H1 (cell line): Measurements from ENCODE around the gene DCAF4. TPM values are rescaled to one million over a fixed set of nuclear protein-coding genes. Genes with fewer than 3 reads are reported as not detected.

Source experiments
- CTCF ChIA-PET: fragments of 300-600 bp; sonication (Branson Sonifier 250); formaldehyde crosslinking; loops from one replicate; lab custom pipeline; 2021; ENCODE audit not compliant: partially characterized antibody; lab: Charles Lee
- POLR2A ChIA-PET: fragments of 300-600 bp; sonication (Branson Sonifier 250); formaldehyde crosslinking; loops from one replicate; lab custom pipeline; 2021; ENCODE audit warnings: inconsistent platforms; ENCODE audit not compliant: partially characterized antibody; lab: Charles Lee
- DNase-seq, 2 experiments: peaks; one replicate each; pipeline versions ENCODE4 v3.0.0 to v3.0.0-alpha.2; 2010 to 2022; ENCODE audit warnings: low spot score in 2 of 2, low read depth in 1 of 2, mixed read lengths in 1 of 2
- FAIRE-seq: peaks from 2 replicates; lab custom pipeline; 2011; peaks lifted over from hg19 to GRCh38; lab: Jason Lieb, UNC
- H2AFZ ChIP-seq: 2 replicates; pipeline ENCODE4 v1.8.1; 2012; ENCODE audit warnings: low read length, inconsistent platforms
- H2AK5ac ChIP-seq: 2 replicates; pipeline ENCODE4 v1.6.1; 2013; ENCODE audit warnings: low read depth, low read length
- H2BK120ac ChIP-seq: replicated peaks from 2 replicates; pipeline ENCODE3; 2013; ENCODE audit warnings: low read depth, low read length, inconsistent platforms
- H2BK12ac ChIP-seq: 2 replicates; pipeline ENCODE4 v1.6.1; 2013; ENCODE audit warnings: low read depth, low read length
- H2BK15ac ChIP-seq: 2 replicates; pipeline ENCODE4 v1.6.1; 2013; ENCODE audit warnings: low read length
- H2BK20ac ChIP-seq: 2 replicates; pipeline ENCODE4 v1.6.1; 2013; ENCODE audit warnings: low read length
- H2BK5ac ChIP-seq: 2 replicates; pipeline ENCODE4 v1.6.1; 2013; ENCODE audit warnings: low read depth, low read length
- H3K14ac ChIP-seq: 2 replicates; pipeline ENCODE4 v1.6.1; 2013; ENCODE audit warnings: inconsistent platforms; ENCODE audit not compliant: insufficient read length
- H3K18ac ChIP-seq: 2 replicates; pipeline ENCODE4 v1.6.1; 2013; ENCODE audit warnings: low read length; ENCODE audit errors: extremely low read depth
- H3K23ac ChIP-seq: 2 replicates; pipeline ENCODE4 v1.6.1; 2013; ENCODE audit warnings: inconsistent platforms; ENCODE audit not compliant: insufficient read length
- H3K23me2 ChIP-seq: 2 replicates; pipeline ENCODE4 v1.6.1; 2013; ENCODE audit warnings: low read depth, low read length
- H3K27ac ChIP-seq: 2 replicates; pipeline ENCODE4 v1.6.1; 2011; ENCODE audit warnings: low read depth, low read length, inconsistent platforms
- H3K27me3 ChIP-seq, 4 experiments: replicated peaks in 1 of 4; 1 replicate in 1 of 4; 2 replicates in 3 of 4; pipeline versions ENCODE4 v1.6.1 to v1.8.1; 2011 to 2013; ENCODE audit warnings: low read length in 3 of 4, mild to moderate bottlenecking in 3 of 4, inconsistent platforms in 2 of 4, mixed read lengths in 2 of 4, moderate library complexity in 1 of 4; ENCODE audit not compliant: control insufficient read depth in 3 of 4, insufficient read depth in 3 of 4; ENCODE audit errors: extremely low read depth in 1 of 4
- H3K36me3 ChIP-seq, 4 experiments: 2 replicates each; pipeline versions ENCODE4 v1.6.1 to v1.8.1; 2011 to 2013; ENCODE audit warnings: mild to moderate bottlenecking in 4 of 4, low read length in 3 of 4, moderate library complexity in 2 of 4, control low read depth in 1 of 4, inconsistent platforms in 1 of 4; ENCODE audit not compliant: insufficient read depth in 4 of 4, control insufficient read depth in 2 of 4
- H3K4ac ChIP-seq: replicated peaks from 2 replicates; pipeline ENCODE3; 2013; ENCODE audit warnings: low read length, low read depth, mixed read lengths, inconsistent platforms; ENCODE audit not compliant: insufficient read length
- H3K4me1 ChIP-seq, 4 experiments: replicated peaks in 1 of 4; 1 replicate in 1 of 4; 2 replicates in 3 of 4; pipeline versions ENCODE4 v1.6.1 to v1.8.1; 2011 to 2013; ENCODE audit warnings: low read length in 3 of 4, inconsistent platforms in 2 of 4, mixed read lengths in 1 of 4; ENCODE audit not compliant: insufficient read depth in 4 of 4, control insufficient read depth in 3 of 4
- H3K4me2 ChIP-seq, 2 experiments: 2 replicates each; pipeline versions ENCODE4 v1.6.1 to v1.8.1; 2011 to 2013; ENCODE audit warnings: low read depth in 2 of 2, low read length in 2 of 2, control low read depth in 1 of 2, inconsistent platforms in 1 of 2, mild to moderate bottlenecking in 1 of 2; ENCODE audit not compliant: insufficient read depth in 1 of 2
- H3K4me3 ChIP-seq, 4 experiments: fragments of 200-600, 300-600 bp in 1 of 4; sonication (generic), shearing (Covaris generic), sonication (Bioruptor Twin) in 1 of 4; 2 replicates each; pipeline versions ENCODE4 v1.5.1 to v1.8.1; 2011 to 2016; ENCODE audit warnings: low read length in 4 of 4, low read depth in 3 of 4, control low read depth in 2 of 4, inconsistent platforms in 2 of 4, mild to moderate bottlenecking in 2 of 4, mixed read lengths in 1 of 4, moderate library complexity in 1 of 4; ENCODE audit not compliant: insufficient read depth in 2 of 4; ENCODE audit errors: extremely low read depth in 1 of 4
- H3K56ac ChIP-seq: replicated peaks from 2 replicates; pipeline ENCODE3; 2013; ENCODE audit warnings: low read depth, mild to moderate bottlenecking, mixed read lengths, low read length, inconsistent platforms; ENCODE audit not compliant: insufficient read length
- H3K79me1 ChIP-seq: 2 replicates; pipeline ENCODE4 v1.6.1; 2013; ENCODE audit warnings: low read depth, low read length, control low read depth
- H3K79me2 ChIP-seq, 2 experiments: 2 replicates each; pipeline versions ENCODE4 v1.6.1 to v1.8.1; 2012 to 2013; ENCODE audit warnings: low read length in 2 of 2, mild to moderate bottlenecking in 2 of 2, inconsistent platforms in 1 of 2; ENCODE audit not compliant: insufficient read depth in 2 of 2, control insufficient read depth in 1 of 2
- H3K9ac ChIP-seq, 4 experiments: replicated peaks in 1 of 4; 1 replicate in 1 of 4; 2 replicates in 3 of 4; pipeline versions ENCODE4 v1.6.1 to v1.8.1; 2011 to 2013; ENCODE audit warnings: low read depth in 3 of 4, low read length in 3 of 4, control low read depth in 2 of 4, mild to moderate bottlenecking in 2 of 4, moderate library complexity in 2 of 4, inconsistent platforms in 1 of 4; ENCODE audit errors: extremely low read depth in 1 of 4
- H3K9me3 ChIP-seq, 2 experiments: 2 replicates each; pipeline versions ENCODE4 v1.6.1 to v1.8.1; 2012 to 2013; ENCODE audit warnings: mild to moderate bottlenecking in 2 of 2, moderate library complexity in 2 of 2, control low read depth in 1 of 2, inconsistent platforms in 1 of 2, low read depth in 1 of 2, low read length in 1 of 2, mixed read lengths in 1 of 2; ENCODE audit not compliant: insufficient read depth in 2 of 2
- H4K20me1 ChIP-seq, 2 experiments: replicated peaks in 1 of 2; 2 replicates each; pipeline versions ENCODE3 to v1.8.1; 2011 to 2013; ENCODE audit warnings: inconsistent platforms in 2 of 2, low read length in 2 of 2, mild to moderate bottlenecking in 1 of 2; ENCODE audit not compliant: insufficient read depth in 2 of 2, control insufficient read depth in 1 of 2
- H4K5ac ChIP-seq: 2 replicates; pipeline ENCODE4 v1.6.1; 2013; ENCODE audit warnings: low read length, low read depth, mixed read lengths, inconsistent platforms; ENCODE audit not compliant: insufficient read length
- H4K8ac ChIP-seq: 2 replicates; pipeline ENCODE4 v1.8.0; 2013; ENCODE audit warnings: mild to moderate bottlenecking, moderate library complexity, low read length, inconsistent platforms; ENCODE audit not compliant: insufficient read depth; ENCODE audit errors: extremely low read depth
- H4K91ac ChIP-seq: replicated peaks from 2 replicates; pipeline ENCODE3; 2013; ENCODE audit warnings: low read length, mixed read lengths, inconsistent platforms; ENCODE audit not compliant: insufficient read length
- RBBP5 ChIP-seq: IDR thresholded peaks from 2 replicates; pipeline ENCODE4 v1.7.1; 2012; ENCODE audit warnings: low read depth, mild to moderate bottlenecking, inconsistent platforms, low read length, moderate library complexity, borderline replicate concordance
- RFX5 ChIP-seq: IDR thresholded peaks from 2 replicates; pipeline ENCODE4 v1.6.1; 2011; ENCODE audit warnings: low read depth, low read length, improper control_type of control experiment, borderline replicate concordance
- USF2 ChIP-seq: IDR thresholded peaks from 2 replicates; pipeline ENCODE4 v1.6.1; 2011; ENCODE audit warnings: low read length, improper control_type of control experiment
- WGBS, 2 experiments: shearing (Covaris generic) in 1 of 2; methylation state at CpG; one replicate each; pipeline versions ENCODE4 v1.1.6 to v1.1.7; 2013 to 2015; ENCODE audit warnings: low lambda C conversion rate in 2 of 2, mixed read lengths in 2 of 2, inconsistent platforms in 1 of 2, low coverage in 1 of 2, missing lambda C conversion rate in 1 of 2; ENCODE audit not compliant: insufficient replicate concordance in 2 of 2, insufficient coverage in 1 of 2, insufficient read length in 1 of 2; ENCODE audit errors: extremely low coverage in 1 of 2, missing lambda C conversion rate in 1 of 2; 5-methylcytosine and 5-hydroxymethylcytosine counted together
- polyA plus RNA-seq, 7 experiments: library from polyadenylated mRNA; depleted of rRNA in 3 of 7; stranded (reverse) in 5 of 7; unstranded in 2 of 7; fragments of >200 nt in 5 of 7; fragments of 200-250 nt in 2 of 7; gene quantifications; 1 replicate in 5 of 7; 2 replicates in 1 of 7; 4 replicates in 1 of 7; pipeline versions ENCODE4 v1.2.1 to v1.2.3, GENCODE V29; 2011 to 2013; ENCODE audit warnings: missing spikeins in 2 of 7, mixed read lengths in 2 of 7
- total RNA-seq: library from RNA; stranded (reverse); fragmentation: NEBNext Ultra II Directional; extraction: Animal tissue kit (Norgen Biotek cat#: 25700); gene quantifications from 2 replicates; pipeline ENCODE4 v1.2.1, GENCODE V29; 2021

DCAF4 gene
- total and polyA plus RNA-seq, 2 of the 8 experiments (the other 6 are each of a cell fraction or from before 2014, with no cell fraction given): 17.0 to 21.1 TPM

DNA sequence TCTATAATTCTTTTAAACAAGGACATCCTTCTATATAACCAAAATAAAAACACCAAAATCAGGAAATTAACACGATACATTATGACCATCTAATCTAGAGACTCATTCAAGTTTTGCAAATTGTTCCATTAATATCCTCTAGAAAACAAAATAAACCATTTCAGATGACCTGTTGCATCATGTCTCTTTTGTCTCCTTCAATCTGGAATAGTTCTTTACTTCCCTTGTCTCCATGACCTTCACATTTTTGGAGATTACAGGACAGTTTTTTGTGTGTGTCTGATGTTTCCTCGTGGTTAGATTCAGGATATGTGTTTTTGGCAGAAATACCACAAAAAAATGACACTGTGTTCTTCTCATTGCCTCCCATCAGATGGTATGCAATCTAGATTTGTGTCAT is 12.5 kb upstream of the DCAF4 start:
- Histone ChIP-seq H3K18ac (no peak overlapping the region), H2AK5ac (no peak overlapping the region), H3K27me3 (no peaks in the 10 kb centered on the region), H2BK15ac (no peak overlapping the region), H3K14ac (no peak overlapping the region), H3K4me3 (no peak overlapping the region), H3K79me2 (no peaks in the 10 kb centered on the region), H3K23ac (no peak overlapping the region), H3K36me3 (no peaks in the 10 kb centered on the region), H4K5ac (no peak overlapping the region), H4K8ac (no peak overlapping the region), H3K56ac (no peak overlapping the region), H3K9ac (no peak overlapping the region), H2BK120ac (no peak overlapping the region), H4K20me1 (no peaks in the 10 kb centered on the region), H2BK20ac (no peak overlapping the region), H3K4me2 (no peak overlapping the region), H3K4me1 (no peaks in the 10 kb centered on the region), H2AFZ (no peak overlapping the region), H3K27ac (no peak overlapping the region), H3K9me3 (no peaks in the 10 kb centered on the region), H3K79me1 (no peaks in the 10 kb centered on the region), H3K4ac (no peak overlapping the region), H4K91ac (no peak overlapping the region), H2BK5ac (no peak overlapping the region), H2BK12ac (no peak overlapping the region), H3K23me2 (no peaks in the 10 kb centered on the region)
- ChIA-PET POLR2A (no interaction called here), CTCF (no interaction called here)
- no peak for FAIRE-seq
- 86% methylated on average over 2 of the region's 2 CpGs; no CpG with 5 or more reads in 1 of the 2 experiments for WGBS, 2 experiments
- TF ChIP-seq USF2 (no peak), RFX5 (no peak), RBBP5 (no peak)
- DNase-seq: no peak
